Motor neuron (in vitro differentiated cells): ENCODE results near the gene DPH3. TPM values are rescaled to one million over a fixed set of nuclear protein-coding genes. Genes with fewer than 3 reads are reported as not detected.

Source experiments
- ATAC-seq, 8 experiments: fragments of 200-7000 bp; cut with Tn5 transposase; replicated peaks in 6 of 8; 2 replicates each; pipeline ENCODE4 v1.8.0; 2021; ENCODE audit warnings: mild to moderate bottlenecking in 8 of 8, moderate library complexity in 8 of 8
- H3K27ac ChIP-seq, 2 donors: fragments of 250-450 bp; sonication (Bioruptor Pico); 2 replicates each; pipeline ENCODE4 v1.9.0; 2021; ENCODE audit warnings: antibody characterized with exemption in 2 of 2, mild to moderate bottlenecking in 2 of 2, moderate library complexity in 1 of 2
- H3K4me1 ChIP-seq, 2 donors: fragments of 250-450 bp; sonication (Bioruptor Pico); replicated peaks in 1 of 2; 2 replicates each; pipeline ENCODE4 v1.6.1; 2021; ENCODE audit warnings: antibody characterized with exemption in 2 of 2, mild to moderate bottlenecking in 2 of 2, moderate library complexity in 1 of 2
- H3K4me3 ChIP-seq, 5 donors: fragments of 250-450 bp; sonication (Bioruptor Pico); 2 replicates each; pipeline ENCODE4 v1.9.0; 2021; ENCODE audit warnings: antibody characterized with exemption in 5 of 5, mild to moderate bottlenecking in 5 of 5, moderate library complexity in 4 of 5
- WGBS, 10 experiments: fragments of 450-650 bp; shearing (Covaris generic); methylation state at CpG; one replicate each; pipeline ENCODE4 v1.0.0; 2022; 5-methylcytosine and 5-hydroxymethylcytosine counted together
- in situ Hi-C, 9 experiments: fragments of 400-800 bp; cut with MboI; loops; one replicate each; pipeline ENCODE4 v1.15.0; 2021; ENCODE audit warnings: low sequenced_read_pairs in 9 of 9, low pct_unique_long_range_greater_than_20kb in 2 of 9; ENCODE audit not compliant: unreplicated experiment in 9 of 9
- total RNA-seq, 8 experiments: library from RNA; unstranded; fragments of 300-600 nt; gene quantifications; 2 replicates each; pipeline versions ENCODE4 v1.2.3 to v1.2.4, GENCODE V29; 2022

DPH3 gene
- total RNA-seq, 8 experiments from 2014 or later: 10.6 to 37.5 (median 20.3) TPM

DNA sequence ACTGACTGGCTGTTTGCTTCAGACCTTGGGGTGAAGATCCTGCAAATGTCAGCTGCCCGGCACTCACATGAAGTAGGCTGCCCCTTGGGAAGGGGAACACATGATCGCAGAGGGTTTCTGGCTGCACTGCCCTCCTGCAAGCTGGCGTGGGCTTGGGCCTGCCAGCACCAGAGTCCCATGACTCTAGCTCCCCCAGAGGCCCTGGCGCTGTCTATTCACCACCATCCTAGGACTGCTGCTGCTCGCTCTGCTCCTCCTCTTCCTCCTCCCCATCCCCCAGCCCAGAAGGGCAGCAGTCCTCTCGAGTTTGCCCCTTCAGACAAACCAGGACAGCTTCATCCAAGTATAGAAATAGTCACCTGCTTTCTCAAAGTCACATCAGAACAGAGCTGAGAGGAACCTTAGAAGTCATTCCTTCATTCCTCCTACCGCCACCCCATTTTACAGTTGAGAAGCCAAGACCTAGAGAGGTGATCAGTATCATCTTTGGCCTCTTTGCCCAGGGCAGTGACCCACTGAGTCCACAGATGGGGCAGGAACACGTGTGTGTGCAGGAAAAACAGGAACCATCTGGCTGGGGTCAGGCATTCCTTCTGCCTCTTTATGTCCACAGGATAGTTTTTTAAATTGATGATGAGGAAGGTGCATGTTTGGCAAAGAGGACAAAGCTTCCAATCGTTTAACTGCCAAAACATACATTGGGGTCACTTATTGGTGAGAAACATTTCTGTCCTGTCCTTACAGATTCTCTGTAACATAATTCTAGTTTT, 13.2 kb downstream of the DPH3 start:
- Histone ChIP-seq H3K4me1 (peaks cover 0 to 3% of the 10 kb centered on the region in 2 donors), H3K4me3 (no peak overlapping the region), H3K27ac (no peak overlapping the region)
- no peak for ATAC-seq
- in situ Hi-C loops: no loop called here
- 0 to 100% (median 74%) methylated on average over 1 to 7 of the region's 9 CpGs; no CpG with 5 or more reads in 1 of the 10 experiments for WGBS, 10 experiments

DNA sequence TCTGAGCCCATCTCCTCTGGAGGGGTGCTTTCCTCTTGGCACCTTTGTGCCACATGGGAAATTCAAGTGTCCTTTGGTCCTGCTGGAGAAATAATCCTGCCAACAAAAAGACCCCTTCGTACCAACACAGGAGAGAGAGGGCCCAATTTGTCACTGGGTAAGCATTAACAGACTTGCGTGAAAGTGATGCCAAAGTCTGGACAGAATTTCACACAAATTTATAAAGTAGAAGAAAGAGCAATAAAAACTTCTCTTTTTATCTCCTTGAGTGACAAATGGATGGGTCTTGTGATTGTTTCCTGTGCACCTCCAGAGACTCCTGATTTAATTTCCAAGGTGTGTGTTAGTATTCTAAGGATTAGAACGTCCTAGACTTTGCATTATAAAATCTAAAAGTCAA, 14.9 kb downstream of the DPH3 start:
- Histone ChIP-seq H3K27ac (no peak overlapping the region), H3K4me1 (peaks cover 0 to 3% of the 10 kb centered on the region in 2 donors), H3K4me3 (no peak overlapping the region)
- WGBS, 10 experiments: 17 to 75% (median 53%) methylated on average over 1 to 3 of the region's 3 CpGs; no CpG with 5 or more reads in 1 of the 10 experiments
- ATAC-seq: no peak
- in situ Hi-C loops: loop anchor here in 3 of 9 experiments (25.0 kb wide), 2 partner anchors 438 to 613 kb away; no protein-coding TSS in a partner anchor

DNA sequence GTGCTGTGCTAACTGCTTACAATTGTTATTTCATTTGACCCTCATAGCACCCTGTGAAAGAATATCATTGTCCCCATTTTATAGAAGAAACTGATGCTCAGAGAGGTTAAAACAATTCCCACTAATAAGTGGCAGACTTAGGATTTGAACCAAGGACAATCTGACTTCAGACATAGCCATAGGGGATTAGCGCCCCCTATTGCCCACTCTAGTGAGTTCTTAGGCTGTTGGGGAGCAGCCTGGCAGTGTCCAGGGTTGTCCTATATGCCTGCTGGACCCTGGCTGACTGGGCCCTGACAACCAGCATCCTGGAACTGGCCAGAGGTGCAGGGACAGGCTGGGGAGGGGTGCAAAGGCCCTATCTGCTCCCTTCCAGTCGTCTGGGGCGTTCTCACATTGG, 15.4 kb downstream of the DPH3 start:
- ATAC-seq: peak in 4 of 8 experiments; percentile 9 to 60 (median 51)
- WGBS, 10 experiments: 0 to 30% (median 0%) methylated on average over 1 to 2 of the region's 3 CpGs; no CpG with 5 or more reads in 5 of the 10 experiments
- no peak overlapping the region for H3K4me3 ChIP-seq
- in situ Hi-C loops: loop anchor here in 3 of 9 experiments (25.0 kb wide), 2 partner anchors 437 to 612 kb away; no protein-coding TSS in a partner anchor
- H3K27ac ChIP-seq: no peak overlapping the region
- peaks cover 0 to 3% of the 10 kb centered on the region in 2 donors for H3K4me1 ChIP-seq

DNA sequence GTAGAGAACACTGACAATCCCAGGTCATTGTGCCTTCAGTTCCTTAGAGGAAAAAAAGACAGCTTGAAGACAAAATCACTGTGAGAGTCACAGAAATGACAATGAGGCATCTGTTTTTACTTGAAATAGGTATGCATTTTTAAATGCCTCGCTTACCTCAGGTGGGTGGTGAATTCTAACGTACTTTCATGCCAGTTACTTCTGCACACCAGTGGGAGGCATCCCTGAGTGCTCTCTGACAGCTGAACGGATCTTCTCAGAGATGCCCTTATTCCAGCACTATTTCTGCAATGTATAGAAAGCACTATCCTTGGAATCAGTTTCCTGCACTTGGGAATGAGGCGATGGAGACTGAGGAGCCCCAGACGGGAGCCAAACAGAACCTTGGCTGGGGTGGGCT, 16.2 kb downstream of the DPH3 start:
- in situ Hi-C loops: loop anchor here in 3 of 9 experiments (25.0 kb wide), 2 partner anchors 436 to 611 kb away; no protein-coding TSS in a partner anchor
- no peak for ATAC-seq
- no peak overlapping the region for H3K4me3 ChIP-seq
- peaks cover 0 to 3% of the 10 kb centered on the region in 2 donors for H3K4me1 ChIP-seq
- no peak overlapping the region for H3K27ac ChIP-seq
- WGBS, 10 experiments: 20 to 100% (median 81%) methylated on average over 1 to 5 of the region's 5 CpGs; no CpG with 5 or more reads in 1 of the 10 experiments

DNA sequence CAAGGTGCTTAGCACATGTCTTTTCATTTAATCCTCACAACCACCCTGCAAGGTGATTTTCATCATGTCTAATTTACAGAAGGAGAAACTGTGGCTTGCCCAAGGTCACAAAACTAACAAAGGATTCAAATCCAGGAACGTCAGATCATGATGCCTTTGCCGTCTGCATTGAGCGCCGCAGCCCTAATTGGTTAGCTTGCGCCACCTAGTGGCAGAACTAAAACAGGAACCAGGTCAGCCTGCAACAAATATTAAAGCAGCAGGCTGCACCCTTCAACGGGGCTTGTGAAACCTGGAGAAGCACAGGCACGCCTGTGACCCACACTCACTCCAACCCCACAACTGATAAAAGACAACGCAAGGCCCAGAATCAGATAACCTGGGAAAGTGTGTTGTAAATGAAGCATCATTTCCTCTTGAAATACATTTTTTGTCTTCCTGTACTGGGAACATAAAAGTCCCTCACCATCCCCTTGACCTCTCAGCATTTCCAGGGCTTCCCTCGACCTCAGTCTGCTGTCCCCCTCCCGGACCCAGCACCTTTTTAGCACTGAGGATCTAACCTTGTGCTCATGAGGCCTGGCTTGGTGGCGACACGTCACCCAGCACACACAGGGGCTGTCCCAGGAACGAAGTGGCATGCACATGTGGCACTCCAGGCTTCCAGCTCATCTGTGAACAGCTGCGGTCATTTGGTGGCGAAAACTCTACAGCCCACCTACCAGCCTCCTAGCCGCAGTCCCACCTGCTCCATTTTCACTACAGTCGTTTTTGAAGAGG, 17.3 kb downstream of the DPH3 start:
- Histone ChIP-seq H3K4me3 (no peak overlapping the region), H3K27ac (no peak overlapping the region), H3K4me1 (peaks cover 0 to 3% of the 10 kb centered on the region in 2 donors)
- 0 to 44% (median 20%) methylated on average over 2 to 14 of the region's 17 CpGs; no CpG with 5 or more reads in 1 of the 10 experiments for WGBS, 10 experiments
- peak; percentile 66 to 94 (median 88) for ATAC-seq
- in situ Hi-C loops: loop anchor here in 3 of 9 experiments (25.0 kb wide), 2 partner anchors 435 to 610 kb away; no protein-coding TSS in a partner anchor

DNA sequence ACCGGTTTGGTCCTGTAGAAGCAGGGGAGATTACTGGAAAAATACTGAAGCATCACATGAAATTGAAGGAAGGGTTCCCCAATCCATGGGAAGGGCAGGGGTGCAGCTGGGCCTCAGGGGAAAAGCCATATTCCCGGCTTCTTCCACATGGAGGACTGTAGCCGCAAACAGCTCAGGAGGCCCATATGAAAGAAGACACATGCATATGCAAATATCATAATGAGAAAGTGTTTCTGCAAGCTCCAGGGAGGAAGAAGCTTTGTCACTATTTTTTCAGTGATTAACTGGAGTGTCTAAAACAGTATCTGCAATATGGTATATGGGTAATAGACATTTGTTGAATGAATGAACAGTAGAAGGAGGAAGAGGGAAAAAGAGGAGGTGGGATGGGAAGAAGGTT, 19.1 kb downstream of the DPH3 start:
- Histone ChIP-seq H3K27ac (no peak overlapping the region), H3K4me3 (no peak overlapping the region), H3K4me1 (peaks cover 0 to 3% of the 10 kb centered on the region in 2 donors)
- ATAC-seq: peak in 3 of 8 experiments; percentile 15 to 60 (median 41)
- in situ Hi-C loops: loop anchor here in 3 of 9 experiments (25.0 kb wide), 2 partner anchors 433 to 608 kb away; no protein-coding TSS in a partner anchor
- WGBS, 10 experiments: 39 to 93% (median 77%) methylated on average over 1 to 3 of the region's 3 CpGs; no CpG with 5 or more reads in 2 of the 10 experiments

DNA sequence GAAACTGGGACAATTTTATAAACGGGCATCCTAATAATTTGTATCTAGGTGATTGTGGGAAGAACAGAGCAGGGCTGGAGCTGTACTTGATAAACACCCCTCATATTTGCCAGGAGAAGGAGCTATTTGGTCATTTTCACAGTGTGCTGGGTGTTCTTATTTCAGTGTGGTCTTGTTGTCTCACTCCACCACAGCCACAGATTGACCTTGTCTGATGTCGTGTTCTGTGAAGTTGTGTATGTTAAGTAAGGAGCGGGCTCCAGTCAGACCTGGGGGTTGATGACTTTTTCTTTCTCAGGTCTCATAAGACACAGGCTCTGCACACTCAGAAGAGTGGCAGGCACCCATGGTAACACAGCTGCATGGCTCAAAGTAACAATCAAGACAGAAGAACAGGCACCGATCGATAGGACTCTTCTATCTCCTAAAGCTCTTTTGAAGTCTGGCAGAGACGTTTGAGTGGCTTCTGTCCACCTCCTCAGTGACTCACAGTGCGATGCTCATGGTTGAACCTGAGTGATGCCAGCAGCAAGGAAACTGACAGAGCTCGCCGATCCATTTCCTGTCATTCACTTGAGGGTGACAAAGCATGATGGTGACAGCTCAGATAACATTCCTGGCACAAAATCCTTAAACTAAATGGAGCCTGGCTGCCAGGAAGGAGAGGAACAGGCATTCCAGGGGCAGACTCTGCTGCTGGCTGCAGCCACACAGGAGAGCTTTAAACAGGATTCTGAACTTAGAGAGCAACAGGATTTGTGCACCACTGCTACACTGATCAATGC, 20.8 kb downstream of the DPH3 start:
- no peak overlapping the region for H3K27ac ChIP-seq
- in situ Hi-C loops: loop anchor here in 3 of 9 experiments (25.0 kb wide), 2 partner anchors 432 to 607 kb away; no protein-coding TSS in a partner anchor
- H3K4me1 ChIP-seq: peaks cover 0 to 3% of the 10 kb centered on the region in 2 donors
- peak in 1 of 8 experiments; percentile 39 for ATAC-seq
- no peak overlapping the region for H3K4me3 ChIP-seq
- 33 to 100% (median 82%) methylated on average over 1 to 9 of the region's 9 CpGs; no CpG with 5 or more reads in 1 of the 10 experiments for WGBS, 10 experiments

DNA sequence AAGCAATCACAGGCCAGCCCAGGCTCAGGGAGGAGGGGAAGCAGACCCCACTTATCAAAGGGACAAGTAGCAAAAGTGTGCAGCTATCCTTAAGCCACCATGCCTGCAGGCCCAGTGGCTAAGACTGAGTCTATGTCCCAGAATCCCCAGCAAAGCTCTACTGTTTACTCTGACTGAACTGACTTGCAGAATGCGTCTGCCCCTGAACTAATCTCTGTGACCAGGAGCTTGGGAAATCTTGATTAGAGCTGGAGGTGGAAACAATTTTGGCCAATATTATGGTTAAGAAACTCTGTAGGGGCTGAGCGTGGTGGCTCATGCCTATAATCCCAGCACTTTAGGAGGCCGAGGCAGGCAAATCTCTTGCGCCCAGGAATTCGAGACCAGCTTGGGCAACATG, 22.6 kb downstream of the DPH3 start:
- 67 to 100% (median 95%) methylated on average over 1 to 5 of the region's 5 CpGs; no CpG with 5 or more reads in 2 of the 10 experiments for WGBS, 10 experiments
- Histone ChIP-seq H3K27ac (no peak overlapping the region), H3K4me1 (peaks cover 0 to 3% of the 10 kb centered on the region in 2 donors), H3K4me3 (no peak overlapping the region)
- no peak for ATAC-seq
- in situ Hi-C loops: loop anchor here in 3 of 9 experiments (25.0 kb wide), 2 partner anchors 430 to 605 kb away; no protein-coding TSS in a partner anchor

DNA sequence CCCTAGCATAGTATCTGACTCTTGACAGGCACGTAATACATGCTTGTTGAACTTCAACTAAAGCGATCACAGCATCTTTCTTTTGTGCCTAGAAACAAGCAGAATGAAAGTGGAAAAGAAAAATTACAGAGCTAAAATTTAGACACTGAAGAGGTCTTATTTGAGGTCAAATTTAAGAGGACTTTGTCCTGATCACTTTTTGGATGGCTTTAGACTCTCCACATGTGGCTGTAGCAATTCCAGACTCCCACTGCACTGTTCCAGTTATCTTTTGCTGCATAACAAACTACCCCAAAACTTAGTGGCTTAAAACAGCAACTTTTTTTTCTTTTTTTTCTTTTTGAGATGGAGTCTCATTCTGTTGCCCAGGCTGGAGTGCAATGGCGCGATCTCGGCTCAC, 23.5 kb downstream of the DPH3 start:
- H3K4me1 ChIP-seq: no peaks in the 10 kb centered on the region
- 69 to 98% (median 92%) methylated on average over 2 to 5 of the region's 5 CpGs; no CpG with 5 or more reads in 3 of the 10 experiments for WGBS, 10 experiments
- in situ Hi-C loops: loop anchor here in 3 of 9 experiments (25.0 kb wide), 2 partner anchors 429 to 604 kb away; no protein-coding TSS in a partner anchor
- no peak for ATAC-seq
- H3K4me3 ChIP-seq: no peak overlapping the region
- no peak overlapping the region for H3K27ac ChIP-seq

DNA sequence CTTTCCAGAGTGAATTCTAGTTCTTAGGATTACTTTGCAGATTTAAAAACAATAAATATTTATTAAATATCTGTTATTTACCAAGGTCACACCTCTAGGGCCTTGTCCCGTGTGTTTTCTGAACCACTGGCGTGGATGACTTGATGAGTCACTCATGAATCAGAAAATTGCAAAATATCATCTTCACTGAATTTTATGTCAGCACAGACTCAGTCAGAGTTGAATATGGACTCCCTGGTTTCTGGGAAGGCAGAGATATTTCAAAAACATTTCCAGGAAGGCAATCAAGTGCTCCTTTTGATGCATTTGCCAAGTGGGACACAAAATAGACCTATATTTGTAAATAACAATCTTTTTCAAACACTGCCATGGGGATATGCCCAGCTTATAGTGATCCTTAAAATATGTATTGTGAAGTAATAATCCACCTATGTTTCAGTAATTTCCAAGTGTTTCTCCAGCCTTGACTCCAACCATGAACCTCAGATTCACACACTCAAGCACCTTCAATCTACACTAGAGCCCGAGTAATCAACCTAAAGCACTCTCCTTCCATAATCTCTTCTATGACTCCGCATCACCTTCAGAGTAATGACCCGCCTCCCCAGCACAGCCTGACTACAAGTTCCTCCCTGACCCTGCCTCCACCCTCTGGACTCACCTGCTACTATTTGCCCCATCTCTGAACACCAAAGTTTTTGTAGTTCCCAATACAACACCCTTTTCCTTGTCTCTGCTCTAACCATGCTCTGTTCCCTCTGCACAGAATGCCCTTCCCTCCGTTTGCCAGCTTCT, 24.3 kb downstream of the DPH3 start:
- peak in 7 of 8 experiments; percentile 29 to 93 (median 78) for ATAC-seq
- Histone ChIP-seq H3K27ac (no peak overlapping the region), H3K4me1 (no peaks in the 10 kb centered on the region), H3K4me3 (no peak overlapping the region)
- in situ Hi-C loops: loop anchor here in 3 of 9 experiments (25.0 kb wide), 2 partner anchors 428 to 603 kb away; no protein-coding TSS in a partner anchor
- WGBS, 10 experiments: 13 to 88% (median 76%) methylated on average over 1 to 6 of the region's 6 CpGs; no CpG with 5 or more reads in 1 of the 10 experiments

DNA sequence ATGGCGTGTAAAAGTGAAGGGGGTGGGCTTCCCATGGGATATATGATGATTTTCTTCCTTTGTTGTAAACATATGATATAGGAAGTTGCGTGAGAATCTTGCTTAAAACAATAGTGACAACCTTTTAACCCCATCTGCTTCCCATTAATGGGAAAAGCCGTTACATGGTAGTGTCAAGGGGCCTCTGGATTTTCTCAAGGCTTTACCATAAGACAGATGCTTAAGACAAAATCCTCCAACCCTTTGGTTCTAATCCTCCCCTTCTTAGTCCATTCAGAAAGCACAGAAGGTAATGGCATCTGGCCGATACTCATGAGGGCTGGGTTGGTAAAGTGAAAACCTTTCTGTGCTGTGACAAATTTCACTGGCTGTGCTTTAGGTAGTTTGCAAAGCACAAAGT, 25.0 kb downstream of the DPH3 start:
- WGBS, 10 experiments: 30 to 100% (median 77%) methylated on average over 1 to 4 of the region's 4 CpGs
- no peaks in the 10 kb centered on the region for H3K4me1 ChIP-seq
- H3K4me3 ChIP-seq: no peak overlapping the region
- ATAC-seq: peak in 3 of 8 experiments; percentile 9 to 51 (median 33)
- in situ Hi-C loops: loop anchor here in 3 of 9 experiments (25.0 kb wide), 2 partner anchors 427 to 602 kb away; no protein-coding TSS in a partner anchor
- H3K27ac ChIP-seq: no peak overlapping the region
